ENCODE results near the gene SUMO2. TPM values are rescaled to one million over a fixed set of nuclear protein-coding genes. Genes with fewer than 3 reads are reported as not detected.

SUMO2 gene
- total and polyA plus RNA-seq, 2 of the 13 experiments (the other 11 are each of a cell fraction or from before 2014, with no cell fraction given), result 337 to 553 TPM

GRCh38 chr17:75154195-75155106 is 28.3 kb downstream of the SUMO2 start, which contains the start of gene JPT1 (continued):
- TF ChIP-seq ZNF770 (CRISPR knock-in tag; IDR thresholded peaks at IDR 0.05), result peak; percentile 49; the same call in 1 of the 2 replicates
- TF ChIP-seq ARID2 (CRISPR knock-in tag; IDR thresholded peaks at IDR 0.05; ENCODE audit: borderline replicate concordance), result 0 out of 2 replicates have a peak, but pooled peaks have one; percentile 42
- peak; percentile 98 for TF ChIP-seq ZNF563 (CRISPR knock-in tag; IDR thresholded peaks at IDR 0.05)
- peak; percentile 59; the same call in 1 of the 2 replicates for TF ChIP-seq MEIS2 (CRISPR knock-in tag; IDR thresholded peaks at IDR 0.05)
- TF ChIP-seq POGK (CRISPR knock-in tag; conservative IDR thresholded peaks at IDR 0.05), result peak; percentile 94
- no peak for TF ChIP-seq ZNF33A (CRISPR knock-in tag; IDR thresholded peaks at IDR 0.05; ENCODE audit: borderline replicate concordance)
- no peak for TF ChIP-seq HDAC6 (IDR thresholded peaks at IDR 0.05; ENCODE audit: low read depth, low read length)
- TF ChIP-seq MYPOP (CRISPR knock-in tag; IDR thresholded peaks at IDR 0.05), result peak; percentile 95
- TF ChIP-seq ZNF232 (CRISPR knock-in tag; IDR thresholded peaks at IDR 0.05; ENCODE audit: borderline replicate concordance), result peak; percentile 47; the same call in 1 of the 2 replicates
- TF ChIP-seq ZNF564 (CRISPR knock-in tag; IDR thresholded peaks at IDR 0.05), result no peak
- TF ChIP-seq ZNF720 (CRISPR knock-in tag; IDR thresholded peaks at IDR 0.05), result no peak
- no peak for TF ChIP-seq TBX3 (IDR thresholded peaks at IDR 0.05; ENCODE audit: borderline replicate concordance)
- no peak for TF ChIP-seq ZNF253 (CRISPR knock-in tag; IDR thresholded peaks at IDR 0.05; ENCODE audit: borderline replicate concordance)
- TF ChIP-seq AFF4 (CRISPR knock-in tag; IDR thresholded peaks at IDR 0.05), result no peak; the same call in 1 of the 2 replicates
- no peak; the same call in 1 of the 2 replicates for TF ChIP-seq NR2F6 (IDR thresholded peaks at IDR 0.05)
- peak; percentile 54; the same call in 1 of the 2 replicates for TF ChIP-seq NR2F6 (CRISPR knock-in tag; IDR thresholded peaks at IDR 0.05)
- TF ChIP-seq NFATC3 (CRISPR knock-in tag; IDR thresholded peaks at IDR 0.05), result no peak
- peak; percentile 62; the same call in 1 of the 2 replicates for TF ChIP-seq ZNF598 (CRISPR knock-in tag; IDR thresholded peaks at IDR 0.05; ENCODE audit: borderline replicate concordance)

Data from HepG2 (cell line).